HUES48 (cell line): ENCODE results near the gene POMT1.

Source experiments
- H3K27ac ChIP-seq: one replicate; pipeline ENCODE4 v1.7.0; 2013; ENCODE audit warnings: low read depth, low read length, inconsistent platforms
- H3K27me3 ChIP-seq: 2 replicates; pipeline ENCODE4 v1.6.1; 2013; ENCODE audit warnings: mild to moderate bottlenecking, low read length; ENCODE audit not compliant: control insufficient read depth, insufficient read depth
- H3K36me3 ChIP-seq: 2 replicates; pipeline ENCODE4 v1.6.1; 2013; ENCODE audit warnings: low read length; ENCODE audit not compliant: control insufficient read depth, insufficient read depth
- H3K4me1 ChIP-seq: 2 replicates; pipeline ENCODE4 v1.6.1; 2013; ENCODE audit warnings: mild to moderate bottlenecking, low read length; ENCODE audit not compliant: control insufficient read depth, insufficient read depth
- H3K4me3 ChIP-seq: 2 replicates; pipeline ENCODE4 v1.5.1; 2013; ENCODE audit warnings: mild to moderate bottlenecking, low read depth, low read length
- H3K9ac ChIP-seq: 2 replicates; pipeline ENCODE4 v1.6.1; 2013; ENCODE audit warnings: mild to moderate bottlenecking, low read depth, low read length, moderate library complexity
- H3K9me3 ChIP-seq: 2 replicates; pipeline ENCODE4 v1.6.1; 2013; ENCODE audit warnings: low read length; ENCODE audit not compliant: control insufficient read depth, insufficient read depth

The POMT1 gene

GRCh38 chr9:131562032-131562959 is 59.6 kb downstream of the POMT1 start:
- Histone ChIP-seq H3K9ac (no peak overlapping the region), H3K27ac (no peak overlapping the region), H3K4me3 (no peak overlapping the region), H3K36me3 (no peaks in the 10 kb centered on the region), H3K27me3 (no peaks in the 10 kb centered on the region), H3K9me3 (peaks cover 3% of the 10 kb centered on the region; the same call in 1 of the 2 replicates), H3K4me1 (no peaks in the 10 kb centered on the region)

- Histone ChIP-seq H3K27me3 (no peaks in the 10 kb centered on the region), H3K9ac (no peak overlapping the region), H3K27ac (no peak overlapping the region), H3K4me1 (no peaks in the 10 kb centered on the region), H3K9me3 (peaks cover 3% of the 10 kb centered on the region; the same call in 1 of the 2 replicates), H3K36me3 (no peaks in the 10 kb centered on the region), H3K4me3 (no peak overlapping the region)
These were observed 62.7 kb downstream of the POMT1 start for GRCh38 chr9:131565369-131565768.

- H3K4me3 ChIP-seq, result no peak overlapping the region
- peaks cover 3% of the 10 kb centered on the region; the same call in 1 of the 2 replicates for H3K9me3 ChIP-seq
- H3K27ac ChIP-seq, result no peak overlapping the region
- no peaks in the 10 kb centered on the region for H3K27me3 ChIP-seq
- H3K9ac ChIP-seq, result no peak overlapping the region
- H3K4me1 ChIP-seq, result no peaks in the 10 kb centered on the region
- H3K36me3 ChIP-seq, result no peaks in the 10 kb centered on the region
These were observed 63.4 kb downstream of the POMT1 start for GRCh38 chr9:131566158-131566557.

DNA sequence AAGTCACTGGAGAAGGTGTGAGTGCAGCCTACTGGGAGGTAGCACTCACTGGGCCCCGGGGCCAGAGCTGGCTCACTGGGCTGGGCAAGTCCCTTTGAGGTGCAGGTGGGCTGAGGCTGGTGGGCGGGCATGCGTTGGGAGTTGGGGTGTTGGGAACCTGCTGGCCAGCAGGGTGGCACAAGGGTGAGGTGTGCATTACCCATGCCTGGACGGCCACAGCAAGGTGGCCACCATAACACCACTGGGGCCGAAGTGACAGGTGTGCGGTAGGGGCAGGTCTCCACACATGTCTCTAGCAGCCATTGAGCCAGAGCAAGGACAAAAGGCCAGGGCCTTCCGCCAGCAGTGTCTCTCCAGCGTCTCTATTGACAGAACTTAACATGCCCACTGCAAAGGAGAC is 65.2 kb downstream of the POMT1 start:
- Histone ChIP-seq H3K9ac (no peak overlapping the region), H3K36me3 (peaks cover 3% of the 10 kb centered on the region; the same call in 1 of the 2 replicates), H3K4me3 (no peak overlapping the region), H3K27ac (no peak overlapping the region), H3K4me1 (no peaks in the 10 kb centered on the region), H3K27me3 (no peaks in the 10 kb centered on the region), H3K9me3 (no peaks in the 10 kb centered on the region; the same call in 1 of the 2 replicates)
